ENCODE data around the gene LRMDA. TPM values are rescaled to one million over a fixed set of nuclear protein-coding genes. Genes with fewer than 3 reads are reported as not detected.

The LRMDA gene
- total and polyA plus RNA-seq, 2 donors (not counting 1 experiment from before 2014, with no cell fraction given) = 0.12 TPM; not detected in 1

DNA sequence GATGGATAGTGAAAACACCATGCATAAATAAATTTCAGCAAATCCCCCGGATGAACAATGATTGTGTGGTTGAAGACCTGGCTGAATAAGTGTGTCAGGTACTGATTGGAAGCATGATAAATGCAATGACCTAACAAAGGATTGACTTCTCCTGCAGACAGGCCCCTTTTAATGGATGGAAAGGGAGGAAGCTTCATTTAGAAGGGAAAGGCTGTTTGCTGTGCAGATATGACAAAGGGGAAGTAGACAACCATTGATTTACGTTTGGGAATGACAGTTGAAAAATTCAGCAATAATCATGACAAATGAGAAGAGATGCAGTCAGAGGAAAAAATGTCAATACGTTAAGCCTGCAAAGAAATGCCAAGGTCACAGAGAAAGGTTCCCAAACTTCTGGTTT, 503.8 kb downstream of the LRMDA start:
- Mint-ChIP-seq H3K4me3 (no peak overlapping the region), H3K9me3 (ENCODE audit: insufficient read depth) (no peaks in the 10 kb centered on the region), H3K27me3 (peaks cover 6% of the 10 kb centered on the region), H3K4me1 (no peaks in the 10 kb centered on the region), H3K27ac (no peak overlapping the region)
- WGBS (ENCODE audit: insufficient coverage) = 4% methylated on average over 2 of the region's 3 CpGs
- DNase-seq = no peak
- no peak for ATAC-seq (ENCODE audit: low read depth)
- Histone ChIP-seq H3K27me3 (replicated peaks in 1 of 4; ENCODE audit: control extremely low read depth in 1 of 4, control insufficient read depth in 3 of 4, insufficient read depth in 4 of 4, low read length in 3 of 4) (no peaks in the 10 kb centered on the region), H3K9me3 (ENCODE audit: control extremely low read depth in 1 of 3, control insufficient read depth in 2 of 3, insufficient read depth in 1 of 3, low read length in 2 of 3) (no peaks in the 10 kb centered on the region), H3K79me2 (ENCODE audit: control insufficient read depth, insufficient read depth, low read length) (no peaks in the 10 kb centered on the region), H3K4me3 (ENCODE audit: control extremely low read depth in 1 of 5, extremely low read depth in 1 of 5, insufficient read depth in 1 of 5, low read depth in 2 of 5, low read length in 4 of 5) (no peak overlapping the region), H3K27ac (ENCODE audit: low read length in 2 of 2) (no peak overlapping the region), H3K36me3 (replicated peaks in 1 of 2; ENCODE audit: control extremely low read depth in 1 of 2, control insufficient read depth in 1 of 2, extremely low read depth in 1 of 2, insufficient read depth in 2 of 2, low read length in 1 of 2) (no peaks in the 10 kb centered on the region), H4K20me1 (ENCODE audit: control insufficient read depth, insufficient read depth, low read length, poor library complexity, severe bottlenecking) (no peaks in the 10 kb centered on the region), H3K4me1 (ENCODE audit: control insufficient read depth in 2 of 2, insufficient read depth in 2 of 2, low read length in 2 of 2) (no peaks in the 10 kb centered on the region), H3K9ac (ENCODE audit: low read length) (no peak overlapping the region), H3K4me2 (replicated peaks; ENCODE audit: low read depth, low read length, poor library complexity, severe bottlenecking) (no peak overlapping the region), H2AFZ (ENCODE audit: insufficient read depth, low read depth, low read length, poor library complexity, severe bottlenecking) (no peak overlapping the region)
- intact Hi-C loops (cut with micrococcal nuclease) = no loop called here
- CTCF ChIA-PET = no interaction called here
- TF ChIP-seq, protein P1, sequence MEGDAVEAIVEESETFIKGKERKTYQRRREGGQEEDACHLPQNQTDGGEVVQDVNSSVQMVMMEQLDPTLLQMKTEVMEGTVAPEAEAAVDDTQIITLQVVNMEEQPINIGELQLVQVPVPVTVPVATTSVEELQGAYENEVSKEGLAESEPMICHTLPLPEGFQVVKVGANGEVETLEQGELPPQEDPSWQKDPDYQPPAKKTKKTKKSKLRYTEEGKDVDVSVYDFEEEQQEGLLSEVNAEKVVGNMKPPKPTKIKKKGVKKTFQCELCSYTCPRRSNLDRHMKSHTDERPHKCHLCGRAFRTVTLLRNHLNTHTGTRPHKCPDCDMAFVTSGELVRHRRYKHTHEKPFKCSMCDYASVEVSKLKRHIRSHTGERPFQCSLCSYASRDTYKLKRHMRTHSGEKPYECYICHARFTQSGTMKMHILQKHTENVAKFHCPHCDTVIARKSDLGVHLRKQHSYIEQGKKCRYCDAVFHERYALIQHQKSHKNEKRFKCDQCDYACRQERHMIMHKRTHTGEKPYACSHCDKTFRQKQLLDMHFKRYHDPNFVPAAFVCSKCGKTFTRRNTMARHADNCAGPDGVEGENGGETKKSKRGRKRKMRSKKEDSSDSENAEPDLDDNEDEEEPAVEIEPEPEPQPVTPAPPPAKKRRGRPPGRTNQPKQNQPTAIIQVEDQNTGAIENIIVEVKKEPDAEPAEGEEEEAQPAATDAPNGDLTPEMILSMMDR (IDR thresholded peaks at IDR 0.05) = no peak
- POLR2A ChIA-PET = no interaction called here

DNA sequence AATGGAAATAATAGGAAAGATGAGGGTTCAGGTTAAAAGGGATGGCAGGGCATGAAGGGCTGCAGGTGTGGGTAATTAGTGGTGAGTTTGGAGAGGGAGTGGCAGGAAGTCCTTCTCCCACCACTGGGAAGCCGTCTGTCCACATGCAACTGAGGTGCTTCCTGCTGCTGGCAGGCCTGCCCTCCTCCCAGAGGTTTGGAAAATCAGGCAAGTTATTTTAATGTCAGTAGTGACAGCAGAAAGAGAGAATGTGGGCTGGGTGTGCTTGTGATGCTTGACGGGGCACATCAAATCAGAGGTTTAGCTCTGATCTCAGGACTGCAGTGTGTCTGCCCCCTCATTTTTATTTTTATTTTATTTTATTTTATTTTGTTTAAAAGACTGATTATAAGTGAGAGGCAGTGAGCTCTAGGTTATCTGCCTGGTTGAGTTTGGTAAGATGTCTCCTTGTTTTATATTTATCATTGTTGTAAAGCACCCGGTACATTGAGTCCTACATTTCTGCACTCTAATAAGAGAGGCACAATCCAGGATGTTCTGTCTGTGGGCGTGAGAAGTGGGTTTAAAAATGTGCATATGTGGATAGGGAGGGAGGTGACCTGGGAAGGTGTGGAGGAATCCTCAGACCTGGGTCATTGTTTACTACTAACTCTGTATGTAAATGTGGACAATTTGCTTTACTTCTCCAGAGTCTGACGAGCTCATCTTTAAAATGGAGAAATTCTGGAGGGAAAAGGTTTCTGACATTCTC, 504.4 kb downstream of the LRMDA start:
- no peaks in the 10 kb centered on the region for H3K9me3 Mint-ChIP-seq (ENCODE audit: insufficient read depth)
- CTCF ChIA-PET = no interaction called here
- H3K4me3 Mint-ChIP-seq = no peak overlapping the region
- no peaks in the 10 kb centered on the region for H3K4me1 ChIP-seq (ENCODE audit: control insufficient read depth in 2 of 2, insufficient read depth in 2 of 2, low read length in 2 of 2)
- intact Hi-C loops (cut with micrococcal nuclease) = no loop called here
- no peaks in the 10 kb centered on the region for H3K36me3 ChIP-seq (replicated peaks in 1 of 2; ENCODE audit: control extremely low read depth in 1 of 2, control insufficient read depth in 1 of 2, extremely low read depth in 1 of 2, insufficient read depth in 2 of 2, low read length in 1 of 2)
- peaks cover 6% of the 10 kb centered on the region for H3K27me3 Mint-ChIP-seq
- DNase-seq (no peak), ATAC-seq (ENCODE audit: low read depth) (no peak)
- H4K20me1 ChIP-seq (ENCODE audit: control insufficient read depth, insufficient read depth, low read length, poor library complexity, severe bottlenecking) = no peaks in the 10 kb centered on the region
- no peak overlapping the region for H3K4me2 ChIP-seq (replicated peaks; ENCODE audit: low read depth, low read length, poor library complexity, severe bottlenecking)
- no peak overlapping the region for H3K9ac ChIP-seq (ENCODE audit: low read length)
- 0% methylated on average over 1 of the region's 5 CpGs for WGBS (ENCODE audit: insufficient coverage)
- H3K9me3 ChIP-seq (ENCODE audit: control extremely low read depth in 1 of 3, control insufficient read depth in 2 of 3, insufficient read depth in 1 of 3, low read length in 2 of 3) = no peaks in the 10 kb centered on the region
- no peaks in the 10 kb centered on the region for H3K79me2 ChIP-seq (ENCODE audit: control insufficient read depth, insufficient read depth, low read length)
- H3K4me1 Mint-ChIP-seq = no peaks in the 10 kb centered on the region
- TF ChIP-seq, protein P1 (IDR thresholded peaks at IDR 0.05) = no peak
- no peak for TF ChIP-seq EZH2 (IDR thresholded peaks at IDR 0.05; ENCODE audit: borderline replicate concordance, insufficient read depth, low read depth, low read length, poor library complexity, severe bottlenecking)
- no peak overlapping the region for H3K27ac ChIP-seq (ENCODE audit: low read length in 2 of 2)
- H3K27me3 ChIP-seq (replicated peaks in 1 of 4; ENCODE audit: control extremely low read depth in 1 of 4, control insufficient read depth in 3 of 4, insufficient read depth in 4 of 4, low read length in 3 of 4) = no peaks in the 10 kb centered on the region
- H3K27ac Mint-ChIP-seq = no peak overlapping the region
- no peak overlapping the region for H3K4me3 ChIP-seq (ENCODE audit: control extremely low read depth in 1 of 5, extremely low read depth in 1 of 5, insufficient read depth in 1 of 5, low read depth in 2 of 5, low read length in 4 of 5)
- no peak overlapping the region for H2AFZ ChIP-seq (ENCODE audit: insufficient read depth, low read depth, low read length, poor library complexity, severe bottlenecking)
- POLR2A ChIA-PET = no interaction called here
